Tibial artery (tissue), 4 donors: ENCODE data around the gene VAPB.

ENCODE experiments used
- DNase-seq, 2 donors: peaks; one replicate each; pipeline ENCODE4 v3.0.0-alpha.2; 2019
- H3K27ac ChIP-seq, 2 donors: fragments of 200-600 bp; sonication (generic) in 1 of 2; 1 replicate in 1 of 2; 2 replicates in 1 of 2; pipeline ENCODE4 v1.5.1; 2018 to 2019; ENCODE audit warnings: mild to moderate bottlenecking in 1 of 2
- H3K27me3 ChIP-seq, 2 donors: fragments of 200-600 bp; sonication (generic) in 1 of 2; one replicate each; pipeline versions ENCODE4 v1.5.1 to v1.6.0; 2016 to 2019
- H3K36me3 ChIP-seq, 3 donors: fragments of 200-600 bp; sonication (generic) in 2 of 3; one replicate each; pipeline ENCODE4 v1.5.1; 2016 to 2019; ENCODE audit warnings: mild to moderate bottlenecking in 2 of 3
- H3K4me1 ChIP-seq, 4 donors: fragments of 200-600 bp; sonication (generic) in 2 of 4; 1 replicate in 3 of 4; 2 replicates in 1 of 4; pipeline ENCODE4 v1.5.1; 2016 to 2019
- H3K4me3 ChIP-seq, 2 donors: fragments of 200-600 bp; sonication (generic) in 1 of 2; 1 replicate in 1 of 2; 2 replicates in 1 of 2; pipeline ENCODE4 v1.5.1; 2018 to 2019; ENCODE audit warnings: mild to moderate bottlenecking in 2 of 2
- H3K9me3 ChIP-seq, 3 donors: fragments of 200-600 bp; sonication (generic) in 1 of 3; one replicate each; pipeline ENCODE4 v1.5.1; 2016 to 2019
- CTCF ChIP-seq, 2 experiments: fragments of 200-600 bp in 1 of 2; fragments of 450-650 bp in 1 of 2; IDR thresholded peaks; one replicate each; pipeline ENCODE4 v1.5.1; 2017 to 2019; ENCODE audit warnings: antibody characterized with exemption in 2 of 2, mild to moderate bottlenecking in 1 of 2, moderate library complexity in 1 of 2
- intact Hi-C: fragments of 100-400 bp; cut with DNase I; formaldehyde crosslinking; loops from one replicate; pipeline ENCODE4 v1.15.0; 2023; ENCODE audit warnings: low total_unique reads

Gene VAPB

GRCh38 chr20:58374027-58374850 is 14.8 kb upstream of the VAPB start:
- Histone ChIP-seq H3K27ac (no peak overlapping the region), H3K9me3 (no peaks in the 10 kb centered on the region), H3K27me3 (peaks cover 0 to 8% of the 10 kb centered on the region in 2 donors), H3K36me3 (no peaks in the 10 kb centered on the region), H3K4me3 (no peak overlapping the region), H3K4me1 (no peaks in the 10 kb centered on the region)
- intact Hi-C loops: no loop called here
- no peak for DNase-seq
- no peak for TF ChIP-seq CTCF (IDR thresholded peaks at IDR 0.05)

- intact Hi-C loops: no loop called here
- no peaks in the 10 kb centered on the region for H3K36me3 ChIP-seq
- H3K27ac ChIP-seq: no peak overlapping the region
- peaks cover 0 to 8% of the 10 kb centered on the region in 2 donors for H3K27me3 ChIP-seq
- TF ChIP-seq CTCF (IDR thresholded peaks at IDR 0.05): no peak
- no peak for DNase-seq
- no peaks in the 10 kb centered on the region for H3K9me3 ChIP-seq
- H3K4me1 ChIP-seq: no peaks in the 10 kb centered on the region
- H3K4me3 ChIP-seq: no peak overlapping the region
Measured at GRCh38 chr20:58374906-58375758, 13.9 kb upstream of the VAPB start.

- Histone ChIP-seq H3K4me1 (no peaks in the 10 kb centered on the region), H3K9me3 (no peaks in the 10 kb centered on the region), H3K4me3 (no peak overlapping the region), H3K27me3 (peaks cover 0 to 8% of the 10 kb centered on the region in 2 donors), H3K36me3 (no peaks in the 10 kb centered on the region), H3K27ac (no peak overlapping the region)
- no peak for DNase-seq
- no peak for TF ChIP-seq CTCF (IDR thresholded peaks at IDR 0.05)
- intact Hi-C loops: no loop called here
Measured at GRCh38 chr20:58375759-58376352, 13.2 kb upstream of the VAPB start.

GRCh38 chr20:58377017-58377416 is 12.0 kb upstream of the VAPB start:
- H3K9me3 ChIP-seq: peaks cover 0 to 3% (median 0%) of the 10 kb centered on the region in 3 donors
- H3K36me3 ChIP-seq: no peaks in the 10 kb centered on the region
- H3K27ac ChIP-seq: no peak overlapping the region
- H3K4me1 ChIP-seq: no peaks in the 10 kb centered on the region
- no peak for TF ChIP-seq CTCF (IDR thresholded peaks at IDR 0.05)
- intact Hi-C loops: no loop called here
- no peak overlapping the region for H3K4me3 ChIP-seq
- peaks cover 0 to 8% of the 10 kb centered on the region in 2 donors for H3K27me3 ChIP-seq
- DNase-seq: no peak

GRCh38 chr20:58377766-58378401 is 11.1 kb upstream of the VAPB start:
- intact Hi-C loops: no loop called here
- no peaks in the 10 kb centered on the region for H3K4me1 ChIP-seq
- DNase-seq: no peak
- H3K36me3 ChIP-seq: no peaks in the 10 kb centered on the region
- no peak overlapping the region for H3K4me3 ChIP-seq
- no peak for TF ChIP-seq CTCF (IDR thresholded peaks at IDR 0.05)
- H3K9me3 ChIP-seq: peaks cover 0 to 5% (median 0%) of the 10 kb centered on the region in 3 donors
- H3K27me3 ChIP-seq: peaks cover 0 to 15% of the 10 kb centered on the region in 2 donors
- no peak overlapping the region for H3K27ac ChIP-seq
